A549 (cell line): Measurements from ENCODE around the gene PTPRK. TPM values are rescaled to one million over a fixed set of nuclear protein-coding genes. Genes with fewer than 3 reads are reported as not detected.

Experiments used
- ATAC-seq, 2 experiments: fragments of 200-7000 bp in 1 of 2; fragments of >200 bp in 1 of 2; cut with Nextera tagmentation in 1 of 2; cut with Tn5 transposase in 1 of 2; 3 replicates each; pipeline versions ENCODE4 v1.8.0 to v1.9.1; 2018 to 2020; ENCODE audit warnings: mild to moderate bottlenecking in 1 of 2, moderate library complexity in 1 of 2
- CTCF ChIA-PET: fragments of 300-600 bp; sonication (Branson Sonifier 250); formaldehyde crosslinking; extraction: SDS; loops from one replicate; lab custom pipeline; 2021; ENCODE audit warnings: antibody characterized with exemption, inconsistent platforms; lab: Yijun Ruan, JAX
- POLR2A ChIA-PET: fragments of 350-600 bp; formaldehyde crosslinking; extraction: SDS; loops from one replicate; lab custom pipeline; 2021; ENCODE audit warnings: antibody characterized with exemption, inconsistent platforms; lab: Yijun Ruan, JAX
- DNase-seq, 2 experiments: peaks; one replicate each; pipeline versions ENCODE4 v3.0.0 to v3.0.0-alpha.2; 2011 to 2016; ENCODE audit warnings: low read depth in 1 of 2, low spot score in 1 of 2
- FAIRE-seq: peaks from 2 replicates; lab custom pipeline; 2011; peaks lifted over from hg19 to GRCh38; lab: Jason Lieb, UNC
- H3K27ac ChIP-seq, 2 experiments: fragments of >200 bp; sonication (Bioruptor Twin); formaldehyde crosslinking; 3 replicates each; pipeline ENCODE4 v1.5.1; 2016 to 2017
- H3K4me1 ChIP-seq: fragments of >200 bp; sonication (Bioruptor Twin); formaldehyde crosslinking; 3 replicates; pipeline ENCODE4 v1.6.1; 2016
- H3K4me2 ChIP-seq: fragments of >200 bp; sonication (Bioruptor Twin); formaldehyde crosslinking; 3 replicates; pipeline ENCODE4 v1.6.1; 2016
- H3K4me3 ChIP-seq: fragments of >200 bp; sonication (Bioruptor Twin); formaldehyde crosslinking; 3 replicates; pipeline ENCODE4 v1.5.1; 2016
- H3K9me3 ChIP-seq: fragments of >200 bp; sonication (Bioruptor Twin); formaldehyde crosslinking; 3 replicates; pipeline ENCODE4 v1.6.1; 2016
- ATOH8 ChIP-seq: fragments of 250-450 bp; sonication (Bioruptor Pico); IDR thresholded peaks from 2 replicates; pipeline ENCODE4 v1.5.0; 2020; ENCODE audit warnings: low read depth, mild to moderate bottlenecking, moderate library complexity
- CBX8 ChIP-seq: fragments of 200-600 bp; sonication (generic); IDR thresholded peaks from 2 replicates; pipeline ENCODE4 v1.6.1; 2016
- CEBPB ChIP-seq, 2 experiments: fragments of >200 bp in 1 of 2; sonication (Bioruptor Twin) in 1 of 2; formaldehyde crosslinking in 1 of 2; IDR thresholded peaks; 2 replicates each; pipeline ENCODE4 v1.6.1; 2012 to 2016
- CHD2 ChIP-seq: fragments of 150-350 bp; IDR thresholded peaks from 2 replicates; pipeline ENCODE4 v1.6.1; 2014; ENCODE audit warnings: low read length; ENCODE audit not compliant: partially characterized antibody
- EHF ChIP-seq: fragments of 250-450 bp; sonication (Bioruptor Pico); IDR thresholded peaks from 2 replicates; pipeline ENCODE4 v1.5.0; 2020; ENCODE audit warnings: mild to moderate bottlenecking
- ESRRA ChIP-seq: fragments of 150-350 bp; IDR thresholded peaks from 2 replicates; pipeline ENCODE4 v1.6.1; 2014; ENCODE audit warnings: mild to moderate bottlenecking, low read length, borderline replicate concordance
- FOSB ChIP-seq: fragments of 250-450 bp; sonication (Bioruptor Pico); IDR thresholded peaks from 2 replicates; pipeline ENCODE4 v1.5.0; 2020; ENCODE audit warnings: mild to moderate bottlenecking, moderate library complexity
- FOXS1 ChIP-seq: fragments of 250-450 bp; sonication (Bioruptor Pico); IDR thresholded peaks from 2 replicates; pipeline ENCODE4 v1.5.0; 2020; ENCODE audit warnings: mild to moderate bottlenecking, moderate library complexity
- GATA3 ChIP-seq: IDR thresholded peaks from 2 replicates; pipeline ENCODE4 v1.6.1; 2012; ENCODE audit warnings: borderline replicate concordance
- HMGXB4 ChIP-seq: fragments of 250-450 bp; sonication (Bioruptor Pico); IDR thresholded peaks from 2 replicates; pipeline ENCODE4 v1.5.0; 2021; ENCODE audit warnings: mild to moderate bottlenecking, moderate library complexity, borderline replicate concordance
- MAFK ChIP-seq: fragments of 450-650 bp; IDR thresholded peaks from 2 replicates; pipeline ENCODE4 v1.6.1; 2014; ENCODE audit not compliant: partially characterized antibody
- MAZ ChIP-seq: fragments of 150-350 bp; IDR thresholded peaks from 2 replicates; pipeline ENCODE4 v1.6.1; 2014; ENCODE audit warnings: antibody characterized with exemption, low read depth, low read length, borderline replicate concordance
- MYC ChIP-seq: IDR thresholded peaks from 2 replicates; pipeline ENCODE4 v1.6.1; 2012; ENCODE audit warnings: mild to moderate bottlenecking, inconsistent platforms, low read length, improper control_type of control experiment, borderline replicate concordance
- NPAS2 ChIP-seq: fragments of 250-450 bp; sonication (Bioruptor Pico); IDR thresholded peaks from 2 replicates; pipeline ENCODE4 v1.8.0; 2022; ENCODE audit warnings: mild to moderate bottlenecking, moderate library complexity, borderline replicate concordance
- NR3C1 ChIP-seq: fragments of >200 bp; sonication (Bioruptor Twin); formaldehyde crosslinking; IDR thresholded peaks from 3 replicates; pipeline ENCODE4 v1.6.1; 2017
- PBX3 ChIP-seq: IDR thresholded peaks from 2 replicates; pipeline ENCODE4 v1.6.1; 2012
- PHF8 ChIP-seq: fragments of 200-600 bp; sonication (generic); IDR thresholded peaks from 2 replicates; pipeline ENCODE4 v1.6.1; 2016; ENCODE audit warnings: low read depth, mild to moderate bottlenecking, antibody characterized with exemption, moderate library complexity, borderline replicate concordance
- POLR2A ChIP-seq: IDR thresholded peaks from 2 replicates; pipeline ENCODE4 v1.6.1; 2012; ENCODE audit warnings: mild to moderate bottlenecking, low read length
- RCOR1 ChIP-seq: fragments of 150-350 bp; IDR thresholded peaks from 2 replicates; pipeline ENCODE4 v1.6.1; 2014; ENCODE audit warnings: antibody characterized with exemption, low read length, low read depth
- REST ChIP-seq: fragments of 200-600 bp; sonication (generic); IDR thresholded peaks from 2 replicates; pipeline ENCODE4 v1.6.1; 2016; ENCODE audit warnings: antibody characterized with exemption, mild to moderate bottlenecking, moderate library complexity
- TFCP2L1 ChIP-seq: fragments of 250-450 bp; sonication (Bioruptor Pico); IDR thresholded peaks from 2 replicates; pipeline ENCODE4 v1.5.0; 2021; ENCODE audit warnings: mild to moderate bottlenecking
- TP53 ChIP-seq: fragments of 250-450 bp; sonication (Bioruptor Pico); IDR thresholded peaks from 2 replicates; pipeline ENCODE4 v1.5.0; 2021; ENCODE audit warnings: mild to moderate bottlenecking, moderate library complexity
- ZFP36 ChIP-seq: fragments of 450-650 bp; IDR thresholded peaks from 2 replicates; pipeline ENCODE4 v1.6.1; 2014; ENCODE audit warnings: borderline replicate concordance; ENCODE audit not compliant: partially characterized antibody
- ZNF302 ChIP-seq: fragments of 250-450 bp; sonication (Bioruptor Pico); IDR thresholded peaks from 2 replicates; pipeline ENCODE4 v1.9.0; 2021; ENCODE audit warnings: inconsistent platforms, mild to moderate bottlenecking, moderate library complexity
- WGBS: methylation state at CpG from one replicate; pipeline ENCODE4 v1.1.6; 2017; ENCODE audit errors: missing lambda C conversion rate; 5-methylcytosine and 5-hydroxymethylcytosine counted together
- polyA plus RNA-seq, 4 experiments: library from polyadenylated mRNA; depleted of rRNA in 3 of 4; stranded (reverse); fragments of >200 nt; fragmentation: RNase III in 1 of 4; extraction: RNeasy Plus Mini Kit Qiagen cat#74134 plus additional on column Dnase treatment in 1 of 4; gene quantifications; 2 replicates in 3 of 4; 3 replicates in 1 of 4; pipeline ENCODE4 v1.2.3, GENCODE V29; 2011 to 2017

The PTPRK gene
- polyA plus RNA-seq, 2 of the 4 experiments (the other 2 are of a cell fraction): 14.4 to 16.1 TPM

GRCh38 chr6:128259730-128260685 is 260.4 kb downstream of the PTPRK start:
- POLR2A ChIA-PET: no interaction called here

GRCh38 chr6:128259029-128259724 is 261.2 kb downstream of the PTPRK start:
- TF ChIP-seq PHF8 (no peak), ESRRA (no peak), PBX3 (no peak), CEBPB (IDR thresholded peaks at IDR 0.05) (no peak), HMGXB4 (CRISPR knock-in tag) (no peak), CBX8 (no peak), MAFK (no peak), TP53 (no peak), FOSB (CRISPR knock-in tag) (no peak), ZNF302 (CRISPR knock-in tag) (no peak), ATOH8 (CRISPR knock-in tag) (no peak), POLR2A (no peak)
- no peaks in the 10 kb centered on the region for H3K4me1 ChIP-seq
- POLR2A ChIA-PET: no interaction called here
- H3K4me3 ChIP-seq: no peak overlapping the region
- 87% methylated on average over 2 of the region's 2 CpGs for WGBS
- no peak for ATAC-seq
- no peak for DNase-seq
- H3K4me2 ChIP-seq: no peak overlapping the region
- no peak overlapping the region for H3K27ac ChIP-seq
- H3K9me3 ChIP-seq: no peaks in the 10 kb centered on the region
- FAIRE-seq: no peak
- CTCF ChIA-PET: no interaction called here

More at GRCh38 chr6:128259730-128260685, 260.4 kb downstream of the PTPRK start:
- ATAC-seq (no peak), DNase-seq (no peak), FAIRE-seq (no peak)
- CTCF ChIA-PET: no interaction called here
- Histone ChIP-seq H3K27ac (no peak overlapping the region), H3K4me2 (no peak overlapping the region), H3K4me1 (no peaks in the 10 kb centered on the region), H3K4me3 (no peak overlapping the region), H3K9me3 (no peaks in the 10 kb centered on the region)
- WGBS: 91% methylated on average over 6 of the region's 6 CpGs
- no peak for TF ChIP-seq CEBPB (IDR thresholded peaks at IDR 0.05)
- TF ChIP-seq CHD2: no peak
- no peak for TF ChIP-seq ZFP36
- TF ChIP-seq GATA3: no peak
- no peak for TF ChIP-seq NPAS2
- no peak for TF ChIP-seq FOXS1
- TF ChIP-seq ESRRA: no peak
- TF ChIP-seq RCOR1: no peak
- no peak for TF ChIP-seq EHF
- TF ChIP-seq MYC: no peak
- TF ChIP-seq REST: no peak
- no peak for TF ChIP-seq POLR2A
- no peak for TF ChIP-seq TFCP2L1 (CRISPR knock-in tag)
- TF ChIP-seq NR3C1: no peak
- TF ChIP-seq MAZ: no peak
